OCI-LY7 (cell line): ENCODE measurements around the gene PFN2.

Source experiments
- EZH2phosphoT487 ChIP-seq: fragments of 200-600 bp; sonication (generic); IDR thresholded peaks from 2 replicates; pipeline ENCODE4 v1.6.1; 2018; ENCODE audit warnings: low read depth, borderline replicate concordance, mild to moderate bottlenecking, mixed run types, antibody characterized with exemption, low read length, moderate library complexity, mixed read lengths
- TF ChIP-seq, protein P1 (sequence below): fragments of 200-600 bp; sonication (generic); conservative IDR thresholded peaks from 2 replicates; pipeline ENCODE4 v1.5.1; 2014; ENCODE audit warnings: mild to moderate bottlenecking, antibody characterized with exemption, low read length, moderate library complexity, mixed read lengths

DNA sequence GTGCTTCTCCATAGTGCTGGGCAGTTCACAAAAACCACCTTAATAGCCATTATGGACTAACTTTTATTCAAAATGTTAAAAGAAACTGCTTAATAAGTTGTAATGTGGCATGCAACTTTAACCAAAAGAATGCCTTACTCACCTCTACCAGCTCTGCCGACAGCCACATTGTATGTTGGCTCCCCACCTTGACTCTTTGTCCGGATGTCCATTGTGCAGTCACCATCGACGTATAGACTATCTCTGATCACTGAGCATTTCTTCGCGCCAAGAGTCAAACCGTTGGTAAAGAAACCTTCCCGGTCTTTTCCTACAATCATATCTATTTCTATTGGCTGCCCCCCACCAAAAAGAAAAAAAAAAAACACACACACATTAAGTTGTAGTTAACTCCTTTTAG, 2.5 kb downstream of the PFN2 start:
- TF ChIP-seq, protein P1, sequence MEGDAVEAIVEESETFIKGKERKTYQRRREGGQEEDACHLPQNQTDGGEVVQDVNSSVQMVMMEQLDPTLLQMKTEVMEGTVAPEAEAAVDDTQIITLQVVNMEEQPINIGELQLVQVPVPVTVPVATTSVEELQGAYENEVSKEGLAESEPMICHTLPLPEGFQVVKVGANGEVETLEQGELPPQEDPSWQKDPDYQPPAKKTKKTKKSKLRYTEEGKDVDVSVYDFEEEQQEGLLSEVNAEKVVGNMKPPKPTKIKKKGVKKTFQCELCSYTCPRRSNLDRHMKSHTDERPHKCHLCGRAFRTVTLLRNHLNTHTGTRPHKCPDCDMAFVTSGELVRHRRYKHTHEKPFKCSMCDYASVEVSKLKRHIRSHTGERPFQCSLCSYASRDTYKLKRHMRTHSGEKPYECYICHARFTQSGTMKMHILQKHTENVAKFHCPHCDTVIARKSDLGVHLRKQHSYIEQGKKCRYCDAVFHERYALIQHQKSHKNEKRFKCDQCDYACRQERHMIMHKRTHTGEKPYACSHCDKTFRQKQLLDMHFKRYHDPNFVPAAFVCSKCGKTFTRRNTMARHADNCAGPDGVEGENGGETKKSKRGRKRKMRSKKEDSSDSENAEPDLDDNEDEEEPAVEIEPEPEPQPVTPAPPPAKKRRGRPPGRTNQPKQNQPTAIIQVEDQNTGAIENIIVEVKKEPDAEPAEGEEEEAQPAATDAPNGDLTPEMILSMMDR: no peak
- TF ChIP-seq EZH2phosphoT487: no peak
